ENCODE data around the gene MARCHF6. TPM values are rescaled to one million over a fixed set of nuclear protein-coding genes. Genes with fewer than 3 reads are reported as not detected.

Gene MARCHF6
- total RNA-seq, 2 donors from 2014 or later = 89.5 to 103 TPM

DNA sequence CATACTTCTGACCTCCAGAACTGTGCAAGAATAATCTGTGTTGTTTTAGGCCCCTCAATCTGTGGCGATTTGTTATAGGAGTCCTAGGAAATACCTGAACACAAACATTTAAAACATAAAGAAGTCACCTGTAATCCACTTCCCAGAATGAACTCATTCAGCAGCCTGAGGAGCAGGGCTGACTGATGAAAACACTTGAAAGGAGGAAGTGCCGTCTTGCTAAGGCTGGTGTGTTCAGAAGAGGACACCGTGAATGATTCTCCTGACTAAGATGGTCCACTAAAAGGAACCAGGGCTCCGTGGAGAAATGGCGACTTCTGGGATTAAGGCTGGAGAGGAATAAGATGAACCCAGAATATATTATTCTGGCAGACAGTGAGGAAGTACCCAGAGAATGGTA, 18.7 kb upstream of the MARCHF6 start:
- Histone ChIP-seq H3K4me3 (no peak overlapping the region), H3K4me1 (peaks cover 0 to 40% of the 10 kb centered on the region in 2 donors), H3K9me3 (no peaks in the 10 kb centered on the region), H3K27me3 (no peaks in the 10 kb centered on the region), H3K36me3 (no peaks in the 10 kb centered on the region), H3K27ac (no peak overlapping the region)
- TF ChIP-seq, protein P1, sequence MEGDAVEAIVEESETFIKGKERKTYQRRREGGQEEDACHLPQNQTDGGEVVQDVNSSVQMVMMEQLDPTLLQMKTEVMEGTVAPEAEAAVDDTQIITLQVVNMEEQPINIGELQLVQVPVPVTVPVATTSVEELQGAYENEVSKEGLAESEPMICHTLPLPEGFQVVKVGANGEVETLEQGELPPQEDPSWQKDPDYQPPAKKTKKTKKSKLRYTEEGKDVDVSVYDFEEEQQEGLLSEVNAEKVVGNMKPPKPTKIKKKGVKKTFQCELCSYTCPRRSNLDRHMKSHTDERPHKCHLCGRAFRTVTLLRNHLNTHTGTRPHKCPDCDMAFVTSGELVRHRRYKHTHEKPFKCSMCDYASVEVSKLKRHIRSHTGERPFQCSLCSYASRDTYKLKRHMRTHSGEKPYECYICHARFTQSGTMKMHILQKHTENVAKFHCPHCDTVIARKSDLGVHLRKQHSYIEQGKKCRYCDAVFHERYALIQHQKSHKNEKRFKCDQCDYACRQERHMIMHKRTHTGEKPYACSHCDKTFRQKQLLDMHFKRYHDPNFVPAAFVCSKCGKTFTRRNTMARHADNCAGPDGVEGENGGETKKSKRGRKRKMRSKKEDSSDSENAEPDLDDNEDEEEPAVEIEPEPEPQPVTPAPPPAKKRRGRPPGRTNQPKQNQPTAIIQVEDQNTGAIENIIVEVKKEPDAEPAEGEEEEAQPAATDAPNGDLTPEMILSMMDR (IDR thresholded peaks at IDR 0.05) = no peak
- peak; percentile 40 for DNase-seq (ENCODE audit: low spot score)

DNA sequence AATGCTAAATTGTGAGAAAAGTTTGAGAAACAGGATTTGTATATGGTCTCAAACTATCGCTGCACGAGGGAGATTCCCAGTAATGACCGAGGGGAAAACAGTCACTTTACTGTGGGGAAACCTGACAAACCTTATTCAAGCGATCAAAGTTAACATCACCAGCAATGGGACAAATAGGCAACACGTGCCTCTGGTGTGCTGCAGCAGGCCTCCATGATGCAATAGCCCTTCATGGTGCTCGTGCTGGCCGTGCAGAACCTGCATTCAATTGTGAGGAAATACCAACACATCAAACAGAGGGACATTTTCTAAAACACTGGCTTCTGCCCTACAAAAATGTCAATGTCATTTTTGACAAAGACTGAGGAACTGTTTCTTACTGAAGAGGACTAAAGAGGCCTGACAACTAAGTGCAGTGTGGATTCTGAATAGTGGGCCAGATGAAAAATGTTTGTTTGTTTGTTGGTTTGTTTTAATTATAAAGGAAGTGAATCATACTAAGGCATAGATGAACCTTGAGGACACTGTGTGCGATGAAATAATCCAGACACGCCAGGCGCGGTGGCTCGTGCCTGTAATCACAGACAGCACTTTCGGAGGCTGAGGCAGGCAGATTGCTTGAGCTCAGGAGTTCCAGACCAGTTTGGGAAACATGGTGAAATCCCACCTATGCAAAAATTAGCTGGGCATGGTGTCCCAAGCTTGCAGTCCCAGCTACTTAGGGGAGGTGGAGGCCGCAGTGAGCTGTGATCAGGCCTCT, 17.6 kb upstream of the MARCHF6 start:
- no peaks in the 10 kb centered on the region for H3K36me3 ChIP-seq
- H3K9me3 ChIP-seq = no peaks in the 10 kb centered on the region
- TF ChIP-seq, protein P1 (IDR thresholded peaks at IDR 0.05) = no peak
- peak overlapping the region; percentile 4 to 15 for H3K27ac ChIP-seq
- DNase-seq (ENCODE audit: low spot score) = peak; percentile 49
- H3K27me3 ChIP-seq = no peaks in the 10 kb centered on the region
- H3K4me3 ChIP-seq = no peak overlapping the region
- H3K4me1 ChIP-seq = peaks cover 0 to 30% of the 10 kb centered on the region in 2 donors

DNA sequence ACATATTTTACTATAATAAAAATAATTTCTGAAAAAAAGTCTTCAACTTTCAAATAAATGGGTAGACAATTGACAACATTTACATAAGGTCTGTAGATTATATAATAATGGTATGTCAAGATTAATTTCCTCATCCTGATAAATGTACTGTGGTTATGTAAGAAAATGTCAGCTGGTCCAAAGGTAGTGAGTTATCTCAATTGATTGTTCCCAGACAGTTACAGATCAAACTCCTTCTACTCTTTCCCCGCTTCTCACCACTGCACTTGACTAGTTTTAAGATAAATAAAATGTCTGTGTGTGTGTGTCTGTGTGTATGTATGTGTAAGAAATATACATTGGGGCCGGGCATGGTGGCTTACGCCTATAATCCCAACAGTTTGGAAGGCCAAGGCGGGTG, 16.4 kb upstream of the MARCHF6 start:
- no peak overlapping the region for H3K27ac ChIP-seq
- DNase-seq (ENCODE audit: low spot score) = no peak
- no peaks in the 10 kb centered on the region for H3K9me3 ChIP-seq
- no peaks in the 10 kb centered on the region for H3K27me3 ChIP-seq
- TF ChIP-seq, protein P1 (IDR thresholded peaks at IDR 0.05) = no peak
- H3K4me3 ChIP-seq = no peak overlapping the region
- H3K4me1 ChIP-seq = peaks cover 0 to 18% of the 10 kb centered on the region in 2 donors
- no peaks in the 10 kb centered on the region for H3K36me3 ChIP-seq

DNA sequence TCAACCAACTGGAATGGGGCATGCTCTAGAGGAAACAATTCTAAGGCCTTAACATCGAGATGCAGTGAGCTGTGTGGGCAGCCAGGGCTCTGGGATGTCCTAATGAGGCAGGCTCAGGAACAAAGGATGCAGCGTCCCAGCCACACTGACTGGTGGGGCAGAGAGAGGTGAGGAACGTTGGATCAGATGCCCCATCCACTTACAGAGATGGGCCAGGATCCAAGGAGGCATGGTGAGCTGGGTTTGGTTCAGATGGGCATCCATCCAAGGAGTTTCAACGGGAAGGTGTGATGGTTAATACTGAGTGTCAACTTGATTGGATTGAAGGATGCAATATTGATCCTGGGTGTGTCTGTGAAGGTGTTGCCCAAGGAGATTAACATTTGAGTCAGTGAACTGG, 15.5 kb upstream of the MARCHF6 start:
- TF ChIP-seq, protein P1 (IDR thresholded peaks at IDR 0.05) = no peak

DNA sequence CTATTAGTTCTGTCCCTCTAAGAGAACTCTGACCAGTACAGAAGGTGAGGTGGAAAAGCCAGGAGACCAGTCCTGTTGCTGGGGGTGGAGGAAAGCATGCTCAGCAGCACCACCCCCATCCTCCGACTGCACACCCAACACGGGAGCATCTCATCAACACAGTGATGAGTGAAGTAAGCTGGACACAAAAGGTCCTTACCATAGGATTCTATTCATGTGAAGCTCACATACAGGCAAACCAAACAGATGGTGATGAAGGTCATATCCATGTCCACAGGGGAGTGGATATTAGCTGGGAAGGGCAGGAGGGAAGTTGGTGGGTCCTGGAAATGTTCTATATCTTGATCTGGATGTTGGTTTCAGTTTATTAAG, 14.8 kb upstream of the MARCHF6 start:
- TF ChIP-seq, protein P1 (IDR thresholded peaks at IDR 0.05) = no peak
- peaks cover 0 to 6% of the 10 kb centered on the region in 2 donors for H3K4me1 ChIP-seq
- no peak overlapping the region for H3K4me3 ChIP-seq
- H3K27ac ChIP-seq = no peak overlapping the region
- DNase-seq (ENCODE audit: low spot score) = no peak
- no peaks in the 10 kb centered on the region for H3K27me3 ChIP-seq
- H3K9me3 ChIP-seq = no peaks in the 10 kb centered on the region
- no peaks in the 10 kb centered on the region for H3K36me3 ChIP-seq

More for the DNA sequence above, 15.5 kb upstream of the MARCHF6 start:
- Histone ChIP-seq H3K27me3 (no peaks in the 10 kb centered on the region), H3K36me3 (no peaks in the 10 kb centered on the region), H3K4me1 (peaks cover 0 to 13% of the 10 kb centered on the region in 2 donors), H3K4me3 (no peak overlapping the region), H3K27ac (no peak overlapping the region), H3K9me3 (no peaks in the 10 kb centered on the region)
- DNase-seq (ENCODE audit: low spot score) = no peak

Data from right atrium auricular region (tissue), 2 donors.